ENCODE measurements around the gene RARA.

The RARA gene

DNA sequence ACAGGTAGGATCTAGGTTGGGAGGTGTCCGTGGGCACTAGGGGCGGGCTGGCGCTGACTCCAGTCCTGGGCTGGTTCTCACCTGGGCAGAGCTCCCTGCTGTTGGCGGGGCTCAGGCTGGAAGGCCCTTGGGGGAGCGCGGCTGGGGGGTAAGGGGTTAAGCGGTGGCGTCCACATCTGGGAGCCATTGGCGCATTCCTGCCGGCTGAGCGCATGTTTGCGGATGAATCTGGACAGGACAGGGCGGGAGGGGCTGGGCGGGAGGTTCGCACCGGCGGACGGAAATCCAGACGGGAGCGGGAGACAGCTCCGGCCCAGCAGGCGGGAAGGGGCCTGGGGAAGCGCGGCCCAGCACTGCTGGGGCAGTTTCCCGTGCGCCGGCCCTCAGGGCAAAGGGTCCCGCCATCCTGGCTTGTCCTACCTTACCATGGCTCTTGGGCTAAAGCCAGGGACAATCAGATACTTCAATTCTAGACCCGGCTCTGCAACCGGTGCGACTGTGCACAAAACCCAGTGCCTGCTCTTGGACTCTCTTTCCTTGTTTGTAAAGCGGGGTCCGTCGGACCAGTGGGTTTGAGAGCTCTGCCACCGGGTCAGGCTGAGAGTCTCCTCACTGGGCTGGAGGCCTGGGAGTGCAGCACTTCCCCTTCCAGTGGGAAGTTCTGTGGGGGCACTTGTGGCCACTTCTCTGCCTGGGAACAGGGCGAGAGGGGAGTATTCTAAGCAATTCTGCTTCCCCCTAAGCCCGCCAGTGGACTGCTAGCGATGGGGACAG lies 7.8 kb downstream of the RARA start:
- no peak for TF ChIP-seq CTCF (IDR thresholded peaks at IDR 0.05; ENCODE audit: insufficient read depth, low read depth, low read length, missing control alignments)
- DNase-seq (ENCODE audit: low read depth) = no peak
- H3K4me3 ChIP-seq (ENCODE audit: low read depth, low read length) = peak overlapping the region; percentile 96

DNA sequence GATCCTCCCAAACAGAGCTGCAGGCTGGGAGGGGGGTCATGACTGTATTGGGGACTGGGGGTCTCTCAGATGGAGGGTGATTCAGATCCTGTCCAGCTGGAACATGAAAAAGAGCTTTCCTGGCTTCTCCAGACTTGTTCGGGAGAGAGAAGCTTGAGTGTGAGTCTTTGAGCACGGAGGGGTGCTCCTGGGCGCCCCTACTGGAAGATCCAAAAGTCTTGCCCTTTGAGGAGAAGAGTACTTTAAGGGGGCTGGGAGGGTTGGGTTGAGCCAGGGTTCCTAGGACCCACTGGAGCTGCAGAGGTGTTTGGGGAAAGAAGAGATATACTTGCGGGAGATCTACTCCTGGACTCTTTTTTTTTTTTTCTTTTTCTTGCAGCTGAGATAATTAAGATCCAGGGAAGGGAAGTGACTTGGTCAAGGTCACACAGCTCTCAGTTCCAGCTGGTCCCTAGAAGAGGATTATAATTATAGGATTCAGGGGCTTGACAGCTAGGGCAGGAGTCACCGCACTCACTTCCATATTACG lies 8.4 kb downstream of the RARA start:
- peak; percentile 67 for DNase-seq (ENCODE audit: low read depth)
- TF ChIP-seq CTCF (IDR thresholded peaks at IDR 0.05; ENCODE audit: insufficient read depth, low read depth, low read length, missing control alignments) = peak; percentile 82

GRCh38 chr17:40317880-40318829 lies 9.2 kb downstream of the RARA start:
- DNase-seq (ENCODE audit: low read depth) = peak; percentile 96
- no peak for TF ChIP-seq CTCF (IDR thresholded peaks at IDR 0.05; ENCODE audit: insufficient read depth, low read depth, low read length, missing control alignments)
- peak overlapping the region; percentile 96 for H3K4me3 ChIP-seq (ENCODE audit: low read depth, low read length)

More for the DNA sequence above, 8.4 kb downstream of the RARA start:
- H3K4me3 ChIP-seq (ENCODE audit: low read depth, low read length) = peak overlapping the region; percentile 96

GRCh38 chr17:40318830-40319391 lies 9.9 kb downstream of the RARA start:
- peak overlapping the region; percentile 96 for H3K4me3 ChIP-seq (ENCODE audit: low read depth, low read length)
- no peak for TF ChIP-seq CTCF (IDR thresholded peaks at IDR 0.05; ENCODE audit: insufficient read depth, low read depth, low read length, missing control alignments)
- no peak for DNase-seq (ENCODE audit: low read depth)

DNA sequence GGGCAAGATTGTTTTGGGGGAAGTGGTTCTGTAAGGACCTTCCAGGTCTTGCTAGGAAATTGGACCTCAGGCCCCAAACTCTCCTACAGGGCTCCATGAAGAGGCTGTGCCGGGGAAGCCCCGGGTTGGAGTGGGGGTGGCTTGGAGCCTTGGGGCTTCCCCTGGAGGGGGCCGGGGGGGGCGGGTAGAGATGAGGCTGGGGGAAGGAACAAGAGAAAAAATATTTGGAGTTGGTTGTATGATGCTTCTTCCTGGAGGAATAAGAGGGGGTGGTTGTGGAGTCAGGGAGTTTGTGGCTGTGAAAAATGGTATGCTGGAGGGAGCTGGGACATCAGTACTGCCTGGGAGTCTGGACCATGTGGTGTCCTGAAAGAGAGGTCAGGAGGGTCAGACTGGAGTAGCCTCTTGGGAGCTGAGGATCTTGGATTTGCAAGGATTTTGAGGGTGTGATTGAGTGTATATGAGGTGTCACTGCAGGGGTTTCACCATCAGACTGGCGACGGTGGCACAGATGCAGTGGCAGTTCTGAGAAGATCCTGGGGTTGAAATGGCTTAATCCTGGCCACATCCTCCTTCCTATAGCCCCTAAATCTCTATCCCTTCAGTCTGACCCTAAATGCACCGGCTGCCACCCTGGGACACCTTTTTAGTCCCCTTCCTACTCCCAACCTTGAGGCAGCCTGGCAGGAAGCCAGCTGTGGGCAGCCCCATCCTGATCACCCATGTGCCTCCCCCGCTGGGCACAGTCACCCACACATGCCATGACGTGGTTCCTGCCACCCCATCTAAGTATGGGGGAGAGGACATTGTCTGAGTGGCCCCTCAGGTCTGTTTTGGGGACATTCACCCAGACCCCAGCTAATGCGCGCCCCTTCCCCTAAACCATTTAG lies 10.9 kb downstream of the RARA start:
- no peak for DNase-seq (ENCODE audit: low read depth)
- H3K4me3 ChIP-seq (ENCODE audit: low read depth, low read length) = peak overlapping the region; percentile 96
- TF ChIP-seq CTCF (IDR thresholded peaks at IDR 0.05; ENCODE audit: insufficient read depth, low read depth, low read length, missing control alignments) = no peak

Measured in GM12865 (cell line).